B cell (primary cell): ENCODE measurements around the gene UBAP1L. TPM values are rescaled to one million over a fixed set of nuclear protein-coding genes. Genes with fewer than 3 reads are reported as not detected.

ENCODE experiments used
- ATAC-seq: fragments of 200-7000 bp; cut with Tn5 transposase; one replicate; pipeline ENCODE4 v1.10.0; 2021; ENCODE audit warnings: low read depth, mild to moderate bottlenecking, moderate number of reproducible peaks, moderate library complexity
- CTCF ChIA-PET: fragments of 350-600 bp; sonication (Branson Sonifier 250); formaldehyde crosslinking; loops from one replicate; lab custom pipeline; 2021; ENCODE audit warnings: antibody characterized with exemption, inconsistent platforms; lab: Charles Lee
- POLR2A ChIA-PET: fragments of 350-600 bp; sonication (Branson Sonifier 250); formaldehyde crosslinking; loops from one replicate; lab custom pipeline; 2021; ENCODE audit warnings: antibody characterized with exemption; lab: Charles Lee
- DNase-seq: peaks from one replicate; pipeline ENCODE4 v3.0.0; 2013
- H2AFZ ChIP-seq: 2 replicates; pipeline ENCODE4 v1.6.1; 2012; ENCODE audit warnings: mild to moderate bottlenecking, low read depth, low read length; ENCODE audit not compliant: insufficient read depth, poor library complexity, severe bottlenecking
- H3K27ac ChIP-seq, 2 donors: 1 replicate in 1 of 2; 2 replicates in 1 of 2; pipeline ENCODE4 v1.5.1; 2012 to 2013; ENCODE audit warnings: low read length in 2 of 2, mild to moderate bottlenecking in 2 of 2, moderate library complexity in 1 of 2
- H3K27me3 ChIP-seq, 4 experiments: fragments of 200-600 bp in 1 of 4; sonication (generic) in 1 of 4; replicated peaks in 1 of 4; 1 replicate in 2 of 4; 2 replicates in 2 of 4; pipeline versions ENCODE4 v1.6.1 to v1.7.0; 2013 to 2016; ENCODE audit warnings: low read length in 3 of 4, mild to moderate bottlenecking in 2 of 4, mixed read lengths in 1 of 4, moderate library complexity in 1 of 4; ENCODE audit not compliant: insufficient read depth in 4 of 4, control insufficient read depth in 3 of 4; ENCODE audit errors: control extremely low read depth in 1 of 4
- H3K36me3 ChIP-seq, 2 experiments: replicated peaks in 1 of 2; 1 replicate in 1 of 2; 2 replicates in 1 of 2; pipeline versions ENCODE4 v1.6.1 to v1.7.1; 2013; ENCODE audit warnings: low read length in 1 of 2; ENCODE audit not compliant: insufficient read depth in 2 of 2, control insufficient read depth in 1 of 2; ENCODE audit errors: control extremely low read depth in 1 of 2, extremely low read depth in 1 of 2
- H3K4me1 ChIP-seq, 2 donors: fragments of 200-600 bp in 1 of 2; sonication (generic) in 1 of 2; 1 replicate in 1 of 2; 2 replicates in 1 of 2; pipeline versions ENCODE4 v1.5.1 to v1.6.1; 2013 to 2017; ENCODE audit warnings: low read length in 2 of 2; ENCODE audit not compliant: control insufficient read depth in 2 of 2, insufficient read depth in 2 of 2
- H3K4me2 ChIP-seq: replicated peaks from 2 replicates; pipeline ENCODE3; 2012; ENCODE audit warnings: mild to moderate bottlenecking, low read depth, low read length; ENCODE audit not compliant: poor library complexity, severe bottlenecking
- H3K4me3 ChIP-seq, 5 experiments: fragments of 200-600 bp in 1 of 5; sonication (generic) in 1 of 5; 1 replicate in 3 of 5; 2 replicates in 2 of 5; pipeline versions ENCODE4 v1.5.1 to v1.7.0; 2011 to 2016; ENCODE audit warnings: low read length in 4 of 5, mild to moderate bottlenecking in 4 of 5, low read depth in 2 of 5, control low read depth in 1 of 5, moderate library complexity in 1 of 5; ENCODE audit not compliant: insufficient read depth in 1 of 5; ENCODE audit errors: control extremely low read depth in 1 of 5, extremely low read depth in 1 of 5
- H3K79me2 ChIP-seq: fragments of 200-600 bp; sonication (generic); one replicate; pipeline ENCODE4 v1.6.0; 2016; ENCODE audit warnings: low read length; ENCODE audit not compliant: control insufficient read depth, insufficient read depth
- H3K9ac ChIP-seq: fragments of 200-600 bp; sonication (generic); 2 replicates; pipeline ENCODE4 v1.6.1; 2017; ENCODE audit warnings: mild to moderate bottlenecking, low read length, moderate library complexity
- H3K9me3 ChIP-seq, 3 donors: one replicate each; pipeline versions ENCODE4 v1.6.1 to v1.7.1; 2013; ENCODE audit warnings: low read length in 2 of 3; ENCODE audit not compliant: control insufficient read depth in 2 of 3, insufficient read depth in 1 of 3; ENCODE audit errors: control extremely low read depth in 1 of 3
- H4K20me1 ChIP-seq: 2 replicates; pipeline ENCODE4 v1.6.0; 2012; ENCODE audit warnings: mild to moderate bottlenecking, low read length; ENCODE audit not compliant: insufficient read depth, control insufficient read depth, poor library complexity, severe bottlenecking
- H3K27ac Mint-ChIP-seq: one replicate; pipeline ENCODE4 v1.8.0; 2021; ENCODE audit warnings: mixed read lengths
- H3K27me3 Mint-ChIP-seq: one replicate; pipeline ENCODE4 v1.8.0; 2021; ENCODE audit warnings: mixed read lengths
- H3K4me1 Mint-ChIP-seq: one replicate; pipeline ENCODE4 v1.8.0; 2021; ENCODE audit warnings: mixed read lengths
- H3K4me3 Mint-ChIP-seq: one replicate; pipeline ENCODE4 v1.8.0; 2021; ENCODE audit warnings: mixed read lengths
- H3K9me3 Mint-ChIP-seq: one replicate; pipeline ENCODE4 v1.8.0; 2022; ENCODE audit warnings: mixed read lengths; ENCODE audit not compliant: insufficient read depth
- EZH2 ChIP-seq: IDR thresholded peaks from 2 replicates; pipeline ENCODE4 v1.6.1; 2012; ENCODE audit warnings: borderline replicate concordance, low read depth, mild to moderate bottlenecking, moderate library complexity, low read length; ENCODE audit not compliant: insufficient read depth, poor library complexity, severe bottlenecking
- WGBS: methylation state at CpG from one replicate; pipeline ENCODE4 v1.1.5; 2013; ENCODE audit warnings: missing lambda C conversion rate; ENCODE audit not compliant: insufficient coverage; 5-methylcytosine and 5-hydroxymethylcytosine counted together
- intact Hi-C: fragments of 100-400 bp; cut with micrococcal nuclease; formaldehyde crosslinking; loops from one replicate; pipeline ENCODE4 v1.10.0; 2022
- polyA plus RNA-seq: library from polyadenylated mRNA; depleted of rRNA; stranded (reverse); fragments of >200 nt; gene quantifications from 2 replicates; pipeline ENCODE4 v1.2.3, GENCODE V29; 2012
- total RNA-seq, 2 donors: library from RNA; stranded (reverse); fragments of 120-200 nt in 1 of 2; gene quantifications; 1 replicate in 1 of 2; 2 replicates in 1 of 2; pipeline versions ENCODE4 v1.2.3 to v1.2.4, GENCODE V29; 2013 to 2022
- TF ChIP-seq, protein P1 (sequence below): fragments of 200-600 bp; IDR thresholded peaks from one replicate; pipeline ENCODE4 v1.8.0; 2022; ENCODE audit warnings: antibody characterized with exemption, mild to moderate bottlenecking

The UBAP1L gene
- total and polyA plus RNA-seq, 2 donors (not counting 1 experiment from before 2014, with no cell fraction given), result 8.5 to 18.4 TPM

DNA sequence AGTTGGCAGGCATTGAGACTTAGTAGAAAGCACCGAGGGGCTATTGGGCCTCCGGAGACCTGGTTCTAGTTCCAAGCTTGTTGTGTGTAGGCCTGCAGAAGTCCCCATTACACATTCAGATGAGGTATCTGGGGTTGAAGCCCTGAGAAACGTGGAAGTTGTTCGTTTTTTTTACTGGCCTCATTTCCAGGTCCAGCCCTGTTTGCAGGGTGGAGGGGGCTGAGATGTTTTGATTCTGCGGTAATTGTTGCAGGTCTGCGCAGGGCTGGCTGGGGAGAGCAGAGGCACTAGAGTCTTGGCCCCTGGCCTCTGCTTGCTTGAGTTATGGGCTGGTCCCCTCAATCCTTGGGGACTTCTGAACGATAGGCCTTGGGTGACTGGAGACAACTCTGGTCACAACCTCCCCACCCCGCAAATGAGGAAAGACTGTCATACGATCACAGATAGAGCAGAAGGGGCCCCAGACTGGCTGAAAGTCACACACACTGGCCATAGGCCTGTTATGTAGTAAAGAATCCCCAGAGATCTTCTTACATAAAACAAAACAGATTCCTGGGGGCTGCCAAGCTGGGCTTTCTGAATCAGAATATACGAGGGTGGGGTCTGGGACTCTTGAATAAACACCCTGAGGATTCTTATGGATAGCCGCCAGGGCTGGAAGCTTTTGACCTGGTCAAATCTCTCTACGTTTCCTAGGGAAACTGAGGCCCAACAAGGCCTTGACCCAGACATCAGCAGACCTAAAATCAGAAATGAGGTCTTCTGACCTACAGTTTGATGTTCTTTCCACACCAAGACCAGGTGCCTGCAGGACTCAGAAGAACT lies 22.8 kb downstream of the UBAP1L start:
- H3K27ac ChIP-seq, result no peak overlapping the region
- no peaks in the 10 kb centered on the region for H3K4me1 ChIP-seq
- H3K36me3 ChIP-seq, result no peaks in the 10 kb centered on the region
- ATAC-seq (no peak), DNase-seq (no peak)
- H2AFZ ChIP-seq, result no peak overlapping the region
- WGBS, result 97% methylated on average over 11 of the region's 12 CpGs
- no peaks in the 10 kb centered on the region for H4K20me1 ChIP-seq
- no peaks in the 10 kb centered on the region for H3K9me3 ChIP-seq
- no peaks in the 10 kb centered on the region for H3K79me2 ChIP-seq
- no peak for TF ChIP-seq EZH2
- TF ChIP-seq, protein P1, sequence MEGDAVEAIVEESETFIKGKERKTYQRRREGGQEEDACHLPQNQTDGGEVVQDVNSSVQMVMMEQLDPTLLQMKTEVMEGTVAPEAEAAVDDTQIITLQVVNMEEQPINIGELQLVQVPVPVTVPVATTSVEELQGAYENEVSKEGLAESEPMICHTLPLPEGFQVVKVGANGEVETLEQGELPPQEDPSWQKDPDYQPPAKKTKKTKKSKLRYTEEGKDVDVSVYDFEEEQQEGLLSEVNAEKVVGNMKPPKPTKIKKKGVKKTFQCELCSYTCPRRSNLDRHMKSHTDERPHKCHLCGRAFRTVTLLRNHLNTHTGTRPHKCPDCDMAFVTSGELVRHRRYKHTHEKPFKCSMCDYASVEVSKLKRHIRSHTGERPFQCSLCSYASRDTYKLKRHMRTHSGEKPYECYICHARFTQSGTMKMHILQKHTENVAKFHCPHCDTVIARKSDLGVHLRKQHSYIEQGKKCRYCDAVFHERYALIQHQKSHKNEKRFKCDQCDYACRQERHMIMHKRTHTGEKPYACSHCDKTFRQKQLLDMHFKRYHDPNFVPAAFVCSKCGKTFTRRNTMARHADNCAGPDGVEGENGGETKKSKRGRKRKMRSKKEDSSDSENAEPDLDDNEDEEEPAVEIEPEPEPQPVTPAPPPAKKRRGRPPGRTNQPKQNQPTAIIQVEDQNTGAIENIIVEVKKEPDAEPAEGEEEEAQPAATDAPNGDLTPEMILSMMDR, result no peak
- no peaks in the 10 kb centered on the region for H3K27me3 ChIP-seq
- Mint-ChIP-seq H3K27me3 (no peaks in the 10 kb centered on the region), H3K4me1 (no peaks in the 10 kb centered on the region), H3K9me3 (no peaks in the 10 kb centered on the region), H3K27ac (no peak overlapping the region), H3K4me3 (no peak overlapping the region)
- H3K4me2 ChIP-seq, result no peak overlapping the region
- no peak overlapping the region for H3K9ac ChIP-seq
- POLR2A ChIA-PET, result no interaction called here
- CTCF ChIA-PET, result no interaction called here
- H3K4me3 ChIP-seq, result no peak overlapping the region
- intact Hi-C loops, result no loop called here

DNA sequence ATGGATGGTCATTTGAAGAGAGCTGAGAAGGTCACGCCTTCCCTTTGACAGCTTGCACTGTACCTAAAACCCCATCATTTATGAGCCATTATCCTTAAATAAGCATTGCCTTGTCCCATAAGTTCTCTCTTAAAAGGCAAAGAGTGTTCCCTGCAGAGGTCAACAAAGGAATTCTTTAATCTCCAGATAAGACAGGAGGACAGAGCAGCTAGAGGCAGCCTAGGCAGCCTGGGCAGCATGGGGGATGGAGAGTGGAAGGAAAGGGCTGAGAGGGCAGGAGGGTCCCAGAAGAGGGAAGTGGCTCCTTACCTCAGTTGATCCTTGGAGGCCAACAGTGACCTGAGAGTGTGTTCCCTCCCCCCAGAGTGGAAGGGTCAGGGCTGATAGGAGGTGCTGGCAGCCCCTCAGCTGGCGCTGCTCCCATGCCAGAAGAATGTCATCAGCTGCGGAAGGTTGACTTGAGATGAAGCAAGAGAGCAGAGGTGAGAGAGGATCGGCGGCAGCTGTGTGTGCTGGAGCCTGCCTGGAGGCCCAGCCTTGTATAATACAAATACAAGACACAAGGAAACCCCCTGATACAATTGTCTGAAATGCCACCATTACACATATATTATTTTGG lies 25.7 kb downstream of the UBAP1L start:
- H3K4me1 Mint-ChIP-seq, result no peaks in the 10 kb centered on the region
- ChIA-PET CTCF (interaction anchor here (1.4 kb wide), 1 partner anchor 55 kb away, joined by 4 read pairs; no protein-coding TSS in a partner anchor), POLR2A (interaction anchor here (0.5 kb wide), 1 partner anchor 55 kb away, joined by 5 read pairs; no protein-coding TSS in a partner anchor)
- H3K4me3 Mint-ChIP-seq, result no peak overlapping the region
- no peak for TF ChIP-seq EZH2
- TF ChIP-seq, protein P1, result no peak
- intact Hi-C loops, result no loop called here
- Histone ChIP-seq H3K4me1 (no peaks in the 10 kb centered on the region), H3K9me3 (no peaks in the 10 kb centered on the region), H3K27me3 (no peaks in the 10 kb centered on the region), H3K36me3 (no peaks in the 10 kb centered on the region), H3K4me3 (no peak overlapping the region), H3K79me2 (no peaks in the 10 kb centered on the region), H3K9ac (no peak overlapping the region), H3K27ac (no peak overlapping the region), H4K20me1 (no peaks in the 10 kb centered on the region), H3K4me2 (no peak overlapping the region), H2AFZ (no peak overlapping the region)
- 100% methylated on average over 1 of the region's 5 CpGs for WGBS
- no peak for DNase-seq
- no peak overlapping the region for H3K27ac Mint-ChIP-seq
- no peak for ATAC-seq
- no peaks in the 10 kb centered on the region for H3K9me3 Mint-ChIP-seq
- peaks cover 8% of the 10 kb centered on the region for H3K27me3 Mint-ChIP-seq
